BLaER1 (cell line): ENCODE measurements around the gene RRAGC.
"Not testable (repeated sequence)": the region's sequence is repeated elsewhere in the genome, so short reads cannot be mapped to it uniquely, and the experiment has no call there.

ENCODE experiments used
- H3K27ac ChIP-seq: shearing (Covaris generic); formaldehyde crosslinking; 2 replicates; pipeline ENCODE4 v1.8.1; 2022
- H3K27me3 ChIP-seq: shearing (Covaris generic); formaldehyde crosslinking; 2 replicates; pipeline ENCODE4 v1.8.1; 2022
- H3K36me3 ChIP-seq: shearing (Covaris generic); formaldehyde crosslinking; 2 replicates; pipeline ENCODE4 v1.8.1; 2022
- H3K4me1 ChIP-seq: shearing (Covaris generic); formaldehyde crosslinking; 2 replicates; pipeline ENCODE4 v1.8.1; 2022
- H3K4me2 ChIP-seq: shearing (Covaris generic); formaldehyde crosslinking; 2 replicates; pipeline ENCODE4 v1.8.1; 2022
- H3K4me3 ChIP-seq: shearing (Covaris generic); formaldehyde crosslinking; 2 replicates; pipeline ENCODE4 v1.8.1; 2022
- H3K9ac ChIP-seq: shearing (Covaris generic); formaldehyde crosslinking; 2 replicates; pipeline ENCODE4 v1.8.1; 2022
- H3K9me3 ChIP-seq: shearing (Covaris generic); formaldehyde crosslinking; 2 replicates; pipeline ENCODE4 v1.8.1; 2022
- H4K20me1 ChIP-seq: shearing (Covaris generic); formaldehyde crosslinking; 2 replicates; pipeline ENCODE4 v1.8.1; 2022
- Cebpa-rat ChIP-seq: shearing (Covaris generic); IDR thresholded peaks from 2 replicates; pipeline ENCODE4 v1.8.1; 2022

The RRAGC gene

GRCh38 chr1:38819040-38819439 lies 40.5 kb downstream of the RRAGC start:
- no peak overlapping the region for H3K4me3 ChIP-seq
- no peak overlapping the region for H3K9ac ChIP-seq
- H4K20me1 ChIP-seq, result no peaks in the 10 kb centered on the region
- H3K27me3 ChIP-seq, result peaks cover 62% of the 10 kb centered on the region
- H3K9me3 ChIP-seq, result peaks cover 16% of the 10 kb centered on the region
- no peak for TF ChIP-seq Cebpa-rat
- no peak overlapping the region for H3K4me2 ChIP-seq
- peaks cover 27% of the 10 kb centered on the region for H3K4me1 ChIP-seq
- no peak overlapping the region for H3K27ac ChIP-seq
- H3K36me3 ChIP-seq, result no peaks in the 10 kb centered on the region

- peaks cover 27% of the 10 kb centered on the region for H3K4me1 ChIP-seq
- no peak for TF ChIP-seq Cebpa-rat
- H3K4me2 ChIP-seq, result peak overlapping the region; percentile 83
- H3K9ac ChIP-seq, result 0 out of 2 replicates have a peak overlapping the region, but pooled peaks have one; percentile 22
- peaks cover 16% of the 10 kb centered on the region for H3K9me3 ChIP-seq
- H3K27me3 ChIP-seq, result peaks cover 68% of the 10 kb centered on the region
- peak overlapping the region; percentile 57 for H3K4me3 ChIP-seq
- H4K20me1 ChIP-seq, result no peaks in the 10 kb centered on the region
- H3K36me3 ChIP-seq, result no peaks in the 10 kb centered on the region
- H3K27ac ChIP-seq, result no peak overlapping the region
Measured at GRCh38 chr1:38818175-38818976, 41.2 kb downstream of the RRAGC start.

- peaks cover 16% of the 10 kb centered on the region for H3K9me3 ChIP-seq
- H3K4me1 ChIP-seq, result peaks cover 27% of the 10 kb centered on the region
- H4K20me1 ChIP-seq, result no peaks in the 10 kb centered on the region
- H3K27ac ChIP-seq, result no peak overlapping the region
- H3K4me2 ChIP-seq, result peak overlapping the region; percentile 83
- no peaks in the 10 kb centered on the region for H3K36me3 ChIP-seq
- H3K4me3 ChIP-seq, result peak overlapping the region; percentile 57; the same call in 1 of the 2 replicates
- no peak overlapping the region for H3K9ac ChIP-seq
- no peak for TF ChIP-seq Cebpa-rat
- H3K27me3 ChIP-seq, result peaks cover 68% of the 10 kb centered on the region
Measured at GRCh38 chr1:38817267-38818174, 42.1 kb downstream of the RRAGC start.

GRCh38 chr1:38815903-38816627 lies 43.5 kb downstream of the RRAGC start:
- peak overlapping the region; percentile 73 for H3K4me2 ChIP-seq
- H4K20me1 ChIP-seq, result no peaks in the 10 kb centered on the region
- peaks cover 27% of the 10 kb centered on the region for H3K4me1 ChIP-seq
- H3K27ac ChIP-seq, result no peak overlapping the region
- peak overlapping the region; percentile 49 for H3K4me3 ChIP-seq
- H3K9me3 ChIP-seq, result peaks cover 16% of the 10 kb centered on the region
- peaks cover 68% of the 10 kb centered on the region for H3K27me3 ChIP-seq
- no peaks in the 10 kb centered on the region for H3K36me3 ChIP-seq
- H3K9ac ChIP-seq, result no peak overlapping the region
- TF ChIP-seq Cebpa-rat, result no peak

- Histone ChIP-seq H3K9ac (no peak overlapping the region), H3K36me3 (no peaks in the 10 kb centered on the region), H3K4me1 (peaks cover 27% of the 10 kb centered on the region), H3K9me3 (peaks cover 16% of the 10 kb centered on the region), H3K4me2 (no peak overlapping the region), H4K20me1 (no peaks in the 10 kb centered on the region), H3K27me3 (peaks cover 66% of the 10 kb centered on the region), H3K4me3 (no peak overlapping the region), H3K27ac (no peak overlapping the region)
- no peak for TF ChIP-seq Cebpa-rat
Measured at GRCh38 chr1:38814984-38815464, 44.5 kb downstream of the RRAGC start.

- H3K27ac ChIP-seq, result no peak overlapping the region
- peaks cover 61% of the 10 kb centered on the region for H3K27me3 ChIP-seq
- H3K4me1 ChIP-seq, result peaks cover 27% of the 10 kb centered on the region
- no peaks in the 10 kb centered on the region for H4K20me1 ChIP-seq
- H3K9ac ChIP-seq, result no peak overlapping the region
- H3K9me3 ChIP-seq, result peaks cover 16% of the 10 kb centered on the region
- H3K4me2 ChIP-seq, result no peak overlapping the region
- TF ChIP-seq Cebpa-rat, result no peak
- no peak overlapping the region for H3K4me3 ChIP-seq
- no peaks in the 10 kb centered on the region for H3K36me3 ChIP-seq
Measured at GRCh38 chr1:38814444-38814983, 45.1 kb downstream of the RRAGC start.

GRCh38 chr1:38812981-38813380 lies 46.6 kb downstream of the RRAGC start:
- H3K9ac ChIP-seq, result no peak overlapping the region
- peaks cover 45% of the 10 kb centered on the region for H3K27me3 ChIP-seq
- no peaks in the 10 kb centered on the region for H4K20me1 ChIP-seq
- H3K36me3 ChIP-seq, result no peaks in the 10 kb centered on the region
- H3K9me3 ChIP-seq, result peaks cover 13% of the 10 kb centered on the region
- peaks cover 19% of the 10 kb centered on the region for H3K4me1 ChIP-seq
- no peak for TF ChIP-seq Cebpa-rat
- no peak overlapping the region for H3K4me2 ChIP-seq
- H3K4me3 ChIP-seq, result no peak overlapping the region
- H3K27ac ChIP-seq, result no peak overlapping the region

- H3K27me3 ChIP-seq, result peaks cover 31% of the 10 kb centered on the region
- H3K4me2 ChIP-seq, H3K4me3 ChIP-seq: not testable (repeated sequence)
Measured at GRCh38 chr1:38811466-38811865, 48.1 kb downstream of the RRAGC start.

GRCh38 chr1:38806090-38806489 lies 53.5 kb downstream of the RRAGC start:
- no peaks in the 10 kb centered on the region for H4K20me1 ChIP-seq
- no peak overlapping the region for H3K9ac ChIP-seq
- no peaks in the 10 kb centered on the region for H3K36me3 ChIP-seq
- peaks cover 47% of the 10 kb centered on the region for H3K27me3 ChIP-seq
- no peak overlapping the region for H3K4me2 ChIP-seq
- no peak overlapping the region for H3K4me3 ChIP-seq
- H3K27ac ChIP-seq, result no peak overlapping the region
- TF ChIP-seq Cebpa-rat, result no peak
- H3K9me3 ChIP-seq, result peaks cover 15% of the 10 kb centered on the region
- peaks cover 8% of the 10 kb centered on the region; the same call in 1 of the 2 replicates for H3K4me1 ChIP-seq

More at GRCh38 chr1:38811466-38811865, 48.1 kb downstream of the RRAGC start:
- H3K9ac ChIP-seq, H3K27ac ChIP-seq, H3K9me3 ChIP-seq, H3K36me3 ChIP-seq, H4K20me1 ChIP-seq: not testable (repeated sequence)
- peaks cover 11% of the 10 kb centered on the region for H3K4me1 ChIP-seq
